Measurements from ENCODE around the gene CHST2.

GRCh38 chr3:143127801-143128200 is 8.2 kb downstream of the CHST2 start:
- TF ChIP-seq CTCF (IDR thresholded peaks at IDR 0.05) (no peak), POLR2A (IDR thresholded peaks at IDR 0.05) (no peak), POLR2AphosphoS5 (IDR thresholded peaks at IDR 0.05) (no peak)
